A549 (cell line): Measurements from ENCODE around the gene HAUS3. TPM values are rescaled to one million over a fixed set of nuclear protein-coding genes. Genes with fewer than 3 reads are reported as not detected.
A peak's percentile ranks its signal among the peaks of the same experiment; 100 is the strongest.

Experiments used
- ATAC-seq, 2 experiments: fragments of 200-7000 bp in 1 of 2; fragments of >200 bp in 1 of 2; cut with Nextera tagmentation in 1 of 2; cut with Tn5 transposase in 1 of 2; 3 replicates each; pipeline versions ENCODE4 v1.8.0 to v1.9.1; 2018 to 2020; ENCODE audit warnings: mild to moderate bottlenecking in 1 of 2, moderate library complexity in 1 of 2
- CTCF ChIA-PET: fragments of 300-600 bp; sonication (Branson Sonifier 250); formaldehyde crosslinking; extraction: SDS; loops from one replicate; lab custom pipeline; 2021; ENCODE audit warnings: antibody characterized with exemption, inconsistent platforms; lab: Yijun Ruan, JAX
- POLR2A ChIA-PET: fragments of 350-600 bp; formaldehyde crosslinking; extraction: SDS; loops from one replicate; lab custom pipeline; 2021; ENCODE audit warnings: antibody characterized with exemption, inconsistent platforms; lab: Yijun Ruan, JAX
- DNase-seq, 2 experiments: peaks; one replicate each; pipeline versions ENCODE4 v3.0.0 to v3.0.0-alpha.2; 2011 to 2016; ENCODE audit warnings: low read depth in 1 of 2, low spot score in 1 of 2
- FAIRE-seq: peaks from 2 replicates; lab custom pipeline; 2011; peaks lifted over from hg19 to GRCh38; lab: Jason Lieb, UNC
- H3K27ac ChIP-seq, 2 experiments: fragments of >200 bp; sonication (Bioruptor Twin); formaldehyde crosslinking; 3 replicates each; pipeline ENCODE4 v1.5.1; 2016 to 2017
- H3K4me1 ChIP-seq: fragments of >200 bp; sonication (Bioruptor Twin); formaldehyde crosslinking; 3 replicates; pipeline ENCODE4 v1.6.1; 2016
- H3K4me2 ChIP-seq: fragments of >200 bp; sonication (Bioruptor Twin); formaldehyde crosslinking; 3 replicates; pipeline ENCODE4 v1.6.1; 2016
- H3K4me3 ChIP-seq: fragments of >200 bp; sonication (Bioruptor Twin); formaldehyde crosslinking; 3 replicates; pipeline ENCODE4 v1.5.1; 2016
- H3K9me3 ChIP-seq: fragments of >200 bp; sonication (Bioruptor Twin); formaldehyde crosslinking; 3 replicates; pipeline ENCODE4 v1.6.1; 2016
- ATOH8 ChIP-seq: fragments of 250-450 bp; sonication (Bioruptor Pico); IDR thresholded peaks from 2 replicates; pipeline ENCODE4 v1.5.0; 2020; ENCODE audit warnings: low read depth, mild to moderate bottlenecking, moderate library complexity
- BCL3 ChIP-seq: fragments of >200 bp; sonication (Bioruptor Twin); formaldehyde crosslinking; IDR thresholded peaks from 3 replicates; pipeline ENCODE4 v1.6.1; 2016
- BHLHE40 ChIP-seq: IDR thresholded peaks from 2 replicates; pipeline ENCODE4 v1.6.1; 2012; ENCODE audit warnings: low read depth, low read length, inconsistent platforms
- CHD4 ChIP-seq: fragments of 200-600 bp; sonication (generic); IDR thresholded peaks from 2 replicates; pipeline ENCODE4 v1.6.1; 2016; ENCODE audit warnings: antibody characterized with exemption, mild to moderate bottlenecking, borderline replicate concordance
- CTCF ChIP-seq: fragments of >200 bp; sonication (Bioruptor Twin); formaldehyde crosslinking; IDR thresholded peaks from 3 replicates; pipeline ENCODE4 v1.5.1; 2016
- E2F6 ChIP-seq: IDR thresholded peaks from 2 replicates; pipeline ENCODE4 v1.6.1; 2012; ENCODE audit warnings: low read depth, borderline replicate concordance
- EP300 ChIP-seq, 2 experiments: fragments of >200 bp; sonication (Bioruptor Twin); formaldehyde crosslinking; IDR thresholded peaks; 2 replicates in 1 of 2; 3 replicates in 1 of 2; pipeline ENCODE4 v1.6.1; 2016 to 2017
- FOSB ChIP-seq: fragments of 250-450 bp; sonication (Bioruptor Pico); IDR thresholded peaks from 2 replicates; pipeline ENCODE4 v1.5.0; 2020; ENCODE audit warnings: mild to moderate bottlenecking, moderate library complexity
- GATA3 ChIP-seq: IDR thresholded peaks from 2 replicates; pipeline ENCODE4 v1.6.1; 2012; ENCODE audit warnings: borderline replicate concordance
- HMGXB4 ChIP-seq: fragments of 250-450 bp; sonication (Bioruptor Pico); IDR thresholded peaks from 2 replicates; pipeline ENCODE4 v1.5.0; 2021; ENCODE audit warnings: mild to moderate bottlenecking, moderate library complexity, borderline replicate concordance
- JUNB ChIP-seq: fragments of >200 bp; sonication (Bioruptor Twin); formaldehyde crosslinking; IDR thresholded peaks from 2 replicates; pipeline ENCODE4 v1.6.1; 2016
- MYC ChIP-seq: IDR thresholded peaks from 2 replicates; pipeline ENCODE4 v1.6.1; 2012; ENCODE audit warnings: mild to moderate bottlenecking, inconsistent platforms, low read length, improper control_type of control experiment, borderline replicate concordance
- PBX3 ChIP-seq: IDR thresholded peaks from 2 replicates; pipeline ENCODE4 v1.6.1; 2012
- REST ChIP-seq: fragments of 200-600 bp; sonication (generic); IDR thresholded peaks from 2 replicates; pipeline ENCODE4 v1.6.1; 2016; ENCODE audit warnings: antibody characterized with exemption, mild to moderate bottlenecking, moderate library complexity
- SMC3 ChIP-seq: fragments of >200 bp; sonication (Bioruptor Twin); formaldehyde crosslinking; IDR thresholded peaks from 3 replicates; pipeline ENCODE4 v1.6.1; 2018; ENCODE audit warnings: inconsistent platforms
- ZFP36 ChIP-seq: fragments of 450-650 bp; IDR thresholded peaks from 2 replicates; pipeline ENCODE4 v1.6.1; 2014; ENCODE audit warnings: borderline replicate concordance; ENCODE audit not compliant: partially characterized antibody
- ZNF302 ChIP-seq: fragments of 250-450 bp; sonication (Bioruptor Pico); IDR thresholded peaks from 2 replicates; pipeline ENCODE4 v1.9.0; 2021; ENCODE audit warnings: inconsistent platforms, mild to moderate bottlenecking, moderate library complexity
- WGBS: methylation state at CpG from one replicate; pipeline ENCODE4 v1.1.6; 2017; ENCODE audit errors: missing lambda C conversion rate; 5-methylcytosine and 5-hydroxymethylcytosine counted together
- polyA plus RNA-seq, 4 experiments: library from polyadenylated mRNA; depleted of rRNA in 3 of 4; stranded (reverse); fragments of >200 nt; fragmentation: RNase III in 1 of 4; extraction: RNeasy Plus Mini Kit Qiagen cat#74134 plus additional on column Dnase treatment in 1 of 4; gene quantifications; 2 replicates in 3 of 4; 3 replicates in 1 of 4; pipeline ENCODE4 v1.2.3, GENCODE V29; 2011 to 2017

HAUS3 gene
- polyA plus RNA-seq, 2 of the 4 experiments (the other 2 are of a cell fraction), result 7.7 to 10.6 TPM

- TF ChIP-seq CTCF (no peak), PBX3 (no peak), ZNF302 (no peak), GATA3 (no peak), CHD4 (no peak), E2F6 (no peak), SMC3 (no peak)
Measured at GRCh38 chr4:2260344-2261109, 18.6 kb upstream of the HAUS3 start (continued).

GRCh38 chr4:2259541-2260343 lies 17.8 kb upstream of the HAUS3 start:
- no peak overlapping the region for H3K4me3 ChIP-seq
- TF ChIP-seq HMGXB4 (CRISPR knock-in tag) (no peak), FOSB (CRISPR knock-in tag) (no peak), BHLHE40 (no peak)
- TF ChIP-seq, all 56 proteins: peak for 0
- no CpG with 5 or more reads among the region's 15 CpGs for WGBS
- Histone ChIP-seq H3K4me1 (peaks cover 6% of the 10 kb centered on the region; the same call in 1 of the 3 replicates), H3K4me2 (peak overlapping the region; percentile 87; the same call in 2 of the 3 replicates), H3K27ac (peak overlapping the region in 1 of 2 experiments; percentile 94; a peak in 2 of 6 replicates), H3K9me3 (no peaks in the 10 kb centered on the region)
- POLR2A ChIA-PET, result no interaction called here
- ATAC-seq (no peak), FAIRE-seq (no peak), DNase-seq (no peak)
- CTCF ChIA-PET, result no interaction called here

- no peak for ATAC-seq
- no peak for FAIRE-seq
- Histone ChIP-seq H3K4me2 (no peak overlapping the region), H3K4me3 (no peak overlapping the region), H3K4me1 (peaks cover 6% of the 10 kb centered on the region; the same call in 1 of the 3 replicates), H3K9me3 (no peaks in the 10 kb centered on the region), H3K27ac (no peak overlapping the region)
- CTCF ChIA-PET, result no interaction called here
- WGBS, result no CpG with 5 or more reads among the region's 13 CpGs
- POLR2A ChIA-PET, result no interaction called here
- DNase-seq, result no peak
- no peak for TF ChIP-seq REST
- TF ChIP-seq ATOH8, result no peak
- no peak for TF ChIP-seq EP300 (IDR thresholded peaks at IDR 0.05)
- no peak for TF ChIP-seq HMGXB4 (CRISPR knock-in tag)
- TF ChIP-seq BCL3, result no peak
- no peak for TF ChIP-seq MYC
- no peak for TF ChIP-seq ZFP36
- TF ChIP-seq JUNB, result no peak
Measured at GRCh38 chr4:2259036-2259540, 17.2 kb upstream of the HAUS3 start.
